ENCODE results near the gene ARID1B. TPM values are rescaled to one million over a fixed set of nuclear protein-coding genes. Genes with fewer than 3 reads are reported as not detected.

ARID1B gene
- total and polyA plus RNA-seq, 10 of the 15 experiments (the other 5 are each of a cell fraction or from before 2014, with no cell fraction given): 24.7 to 133 (median 54.6) TPM

- TF ChIP-seq, protein P1, sequence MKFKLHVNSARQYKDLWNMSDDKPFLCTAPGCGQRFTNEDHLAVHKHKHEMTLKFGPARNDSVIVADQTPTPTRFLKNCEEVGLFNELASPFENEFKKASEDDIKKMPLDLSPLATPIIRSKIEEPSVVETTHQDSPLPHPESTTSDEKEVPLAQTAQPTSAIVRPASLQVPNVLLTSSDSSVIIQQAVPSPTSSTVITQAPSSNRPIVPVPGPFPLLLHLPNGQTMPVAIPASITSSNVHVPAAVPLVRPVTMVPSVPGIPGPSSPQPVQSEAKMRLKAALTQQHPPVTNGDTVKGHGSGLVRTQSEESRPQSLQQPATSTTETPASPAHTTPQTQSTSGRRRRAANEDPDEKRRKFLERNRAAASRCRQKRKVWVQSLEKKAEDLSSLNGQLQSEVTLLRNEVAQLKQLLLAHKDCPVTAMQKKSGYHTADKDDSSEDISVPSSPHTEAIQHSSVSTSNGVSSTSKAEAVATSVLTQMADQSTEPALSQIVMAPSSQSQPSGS (IDR thresholded peaks at IDR 0.05; ENCODE audit: low read length): no peak
- TF ChIP-seq NR2F1 (conservative IDR thresholded peaks at IDR 0.05): no peak
Observed at GRCh38 chr6:157033428-157034140, 256.4 kb downstream of the ARID1B start (continued).

DNA sequence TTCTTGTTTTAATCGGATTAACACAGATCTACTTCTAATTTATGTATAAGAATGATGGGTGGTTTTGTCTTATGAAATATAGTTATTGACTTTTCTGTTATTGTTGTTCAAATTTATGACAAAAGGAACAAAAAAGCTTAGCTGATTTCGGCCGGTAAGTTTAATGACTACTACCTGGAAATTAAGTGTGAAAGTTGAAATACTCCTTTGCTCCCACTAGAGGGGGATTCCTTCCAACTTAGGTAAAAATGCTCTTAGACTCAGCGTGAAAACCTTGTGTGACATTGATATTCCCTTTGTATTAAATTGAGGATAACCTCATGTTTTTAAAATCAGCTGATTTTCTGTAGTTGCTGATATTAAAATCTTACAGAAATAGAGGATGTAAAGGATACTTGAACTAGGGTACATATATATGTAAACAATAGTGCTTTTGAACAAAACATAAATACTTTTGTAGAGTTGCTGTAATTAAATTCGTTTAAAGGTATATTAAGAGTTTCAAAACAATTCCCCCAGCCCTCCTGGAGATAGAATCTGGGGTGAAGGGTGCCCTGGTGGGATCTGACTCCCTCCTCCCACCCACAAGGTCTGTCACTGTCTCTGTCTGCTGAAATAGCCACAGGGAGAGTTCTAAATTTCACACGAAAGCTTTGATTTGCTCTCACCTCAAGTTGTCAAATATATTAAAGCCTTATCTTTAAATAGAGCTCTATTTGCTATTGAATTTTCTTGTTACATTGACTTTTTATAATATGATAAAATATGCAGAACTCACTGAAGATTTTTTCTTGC is 257.5 kb downstream of the ARID1B start:
- in situ Hi-C loops (cut with MboI) (no loop called here), intact Hi-C loops (cut with micrococcal nuclease; ENCODE audit: unreplicated experiment) (loop anchor here (10.0 kb wide), 2 partner anchors 150 to 240 kb away; no protein-coding TSS in a partner anchor)
- DNase-seq (ENCODE audit: low read depth, low spot score) (no peak), ATAC-seq (peak; percentile 75), FAIRE-seq (no peak)
- Histone ChIP-seq H3K27me3 (replicated peaks in 1 of 2; ENCODE audit: control insufficient read depth in 2 of 2, insufficient read depth in 2 of 2, low read length in 1 of 2) (no peaks in the 10 kb centered on the region), H3K9me3 (replicated peaks; ENCODE audit: control insufficient read depth, insufficient read depth, low read length) (no peaks in the 10 kb centered on the region; the same call in 2 of the 3 replicates), H3K79me2 (ENCODE audit: control insufficient read depth, insufficient read depth, low read length) (peaks cover 65% of the 10 kb centered on the region), H3K4me2 (ENCODE audit: control insufficient read depth, insufficient read depth) (no peak overlapping the region), H4K20me1 (ENCODE audit: control insufficient read depth, insufficient read depth) (0 out of 2 replicates have a peak, but pooled peaks cover 5% of the 10 kb centered on the region), H3K27ac (ENCODE audit: control insufficient read depth, insufficient read depth) (no peak overlapping the region), H2AFZ (ENCODE audit: control insufficient read depth, low read depth, low read length) (no peak overlapping the region), H3K9ac (ENCODE audit: control insufficient read depth, insufficient read depth, low read length) (no peak overlapping the region), H3K36me3 (ENCODE audit: control insufficient read depth in 2 of 2, insufficient read depth in 2 of 2, low read length in 1 of 2) (peaks cover 3 to 7% of the 10 kb centered on the region in 2 experiments; a peak in 3 of 4 replicates), H3K4me3 (no peak overlapping the region), H3K4me1 (ENCODE audit: control insufficient read depth, insufficient read depth, low read length) (peaks cover 6% of the 10 kb centered on the region)
- RAD21 ChIA-PET (ENCODE audit: unreplicated experiment): interaction anchor here (0.7 to 2.5 kb wide), 9 partner anchors 11 to 314 kb away, joined by 3 to 9 read pairs (median 3); no protein-coding TSS in a partner anchor
- CTCF ChIA-PET: interaction anchor here (0.6 to 2.4 kb wide), 19 partner anchors 10 to 608 kb away, joined by 3 to 28 read pairs (median 3); no protein-coding TSS in a partner anchor
- WGBS (ENCODE audit: insufficient coverage, insufficient replicate concordance, low lambda C conversion rate, missing lambda C conversion rate): 62% methylated on average over 6 of the region's 6 CpGs
- BruUV-seq (replicated peaks): no TSS peak
- POLR2A ChIA-PET: no interaction called here
- SMC1A ChIA-PET (ENCODE audit: uncharacterized antibody, unreplicated experiment): interaction anchor here (0.7 to 2.4 kb wide), 18 partner anchors 10 to 726 kb away, joined by 3 to 17 read pairs (median 4); no protein-coding TSS in a partner anchor
- TF ChIP-seq MTA3 (IDR thresholded peaks at IDR 0.05; ENCODE audit: borderline replicate concordance, low read length) (no peak), BACH1 (IDR thresholded peaks at IDR 0.05; ENCODE audit: borderline replicate concordance) (no peak), PKNOX1 (IDR thresholded peaks at IDR 0.05) (no peak), RAD21 (IDR thresholded peaks at IDR 0.05; ENCODE audit: insufficient read depth, low read depth, low read length) (peak; percentile 70), JUNB (IDR thresholded peaks at IDR 0.05) (no peak), ETV6 (conservative IDR thresholded peaks at IDR 0.05 in 1 of 2, IDR thresholded peaks at IDR 0.05 in 1 of 2; ENCODE audit: borderline replicate concordance in 1 of 2, low read depth in 1 of 2) (no peak), CHD4 (IDR thresholded peaks at IDR 0.05) (no peak), RFX5 (IDR thresholded peaks at IDR 0.05; ENCODE audit: low read depth, low read length) (no peak), EP300 (IDR thresholded peaks at IDR 0.05; ENCODE audit: borderline replicate concordance in 1 of 2, control insufficient read depth in 1 of 2, low read depth in 2 of 2, low read length in 2 of 2) (no peak), EGR1 (IDR thresholded peaks at IDR 0.05; ENCODE audit: borderline replicate concordance in 1 of 2, low read depth in 2 of 2, low read length in 2 of 2) (no peak)
- TF ChIP-seq, protein P2, sequence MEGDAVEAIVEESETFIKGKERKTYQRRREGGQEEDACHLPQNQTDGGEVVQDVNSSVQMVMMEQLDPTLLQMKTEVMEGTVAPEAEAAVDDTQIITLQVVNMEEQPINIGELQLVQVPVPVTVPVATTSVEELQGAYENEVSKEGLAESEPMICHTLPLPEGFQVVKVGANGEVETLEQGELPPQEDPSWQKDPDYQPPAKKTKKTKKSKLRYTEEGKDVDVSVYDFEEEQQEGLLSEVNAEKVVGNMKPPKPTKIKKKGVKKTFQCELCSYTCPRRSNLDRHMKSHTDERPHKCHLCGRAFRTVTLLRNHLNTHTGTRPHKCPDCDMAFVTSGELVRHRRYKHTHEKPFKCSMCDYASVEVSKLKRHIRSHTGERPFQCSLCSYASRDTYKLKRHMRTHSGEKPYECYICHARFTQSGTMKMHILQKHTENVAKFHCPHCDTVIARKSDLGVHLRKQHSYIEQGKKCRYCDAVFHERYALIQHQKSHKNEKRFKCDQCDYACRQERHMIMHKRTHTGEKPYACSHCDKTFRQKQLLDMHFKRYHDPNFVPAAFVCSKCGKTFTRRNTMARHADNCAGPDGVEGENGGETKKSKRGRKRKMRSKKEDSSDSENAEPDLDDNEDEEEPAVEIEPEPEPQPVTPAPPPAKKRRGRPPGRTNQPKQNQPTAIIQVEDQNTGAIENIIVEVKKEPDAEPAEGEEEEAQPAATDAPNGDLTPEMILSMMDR (IDR thresholded peaks at IDR 0.05 in 2 of 3, conservative IDR thresholded peaks at IDR 0.05 in 1 of 3; ENCODE audit: control insufficient read depth in 2 of 3, extremely low read depth in 1 of 3, insufficient read depth in 1 of 3, low read depth in 3 of 3, low read length in 3 of 3): peak; percentile 52 to 60 (median 55)

All from GM12878 (cell line).